ENCODE data around the gene ELP5. TPM values are rescaled to one million over a fixed set of nuclear protein-coding genes. Genes with fewer than 3 reads are reported as not detected.

Gene ELP5
- total RNA-seq, 4 donors from 2014 or later, result 41.9 to 65.6 (median 51.3) TPM

- no peaks in the 10 kb centered on the region for H3K36me3 ChIP-seq
- no peak for DNase-seq
- peaks cover 4 to 13% of the 10 kb centered on the region in 2 donors for H3K4me1 ChIP-seq
- peak overlapping the region; percentile 80 to 85 for H3K27ac ChIP-seq
- intact Hi-C loops (cut with DNase I; ENCODE audit: low total_unique reads), result no loop called here
- H3K9me3 ChIP-seq, result no peaks in the 10 kb centered on the region
- no peaks in the 10 kb centered on the region for H3K27me3 ChIP-seq
- H3K4me3 ChIP-seq, result peak overlapping the region; percentile 71 to 96
- TF ChIP-seq POLR2A (IDR thresholded peaks at IDR 0.05), result no peak
Observed at GRCh38 chr17:7233701-7234082, 18.3 kb upstream of the ELP5 start.

DNA sequence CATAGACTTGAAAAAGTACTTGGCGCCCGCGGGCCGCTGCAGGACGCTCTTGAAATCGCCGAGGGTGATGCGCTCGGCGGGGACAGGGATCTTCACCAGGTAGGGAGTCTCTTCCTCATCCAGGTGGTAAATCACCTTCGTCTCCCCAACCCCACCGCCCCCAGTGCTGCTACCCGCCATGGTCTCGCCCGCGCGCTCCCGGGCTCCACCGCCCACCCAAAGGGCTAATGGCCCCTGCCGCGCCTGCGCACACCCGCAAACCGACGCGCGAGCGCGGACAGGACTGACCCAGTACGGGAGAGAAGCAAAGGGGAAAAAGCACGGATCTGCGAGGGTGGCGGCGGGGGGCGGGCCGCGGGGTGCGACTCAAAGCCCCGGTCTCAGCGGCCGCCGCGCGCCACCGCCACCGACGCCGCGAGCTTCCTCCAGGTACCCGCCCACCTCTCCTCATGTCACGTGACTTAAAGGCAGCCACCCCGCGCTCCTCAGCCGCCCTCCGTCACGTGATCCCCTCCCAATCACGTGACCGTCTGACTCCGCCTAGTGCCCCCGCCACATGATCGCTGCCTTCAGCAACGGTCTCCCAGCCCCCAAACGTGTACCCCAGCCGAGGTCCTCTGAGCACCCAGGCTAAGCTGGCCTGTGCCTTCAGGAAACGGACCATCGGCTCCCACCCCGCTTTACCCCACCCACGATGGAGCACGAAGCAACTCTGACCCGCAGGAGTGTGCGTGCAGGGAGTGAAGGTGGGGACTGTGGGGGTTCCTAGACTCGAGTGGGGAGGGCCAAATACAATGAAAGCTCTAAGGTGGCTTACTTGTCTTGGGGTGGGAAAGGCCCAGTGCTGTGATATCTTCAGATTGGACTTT lies 17.7 kb upstream of the ELP5 start, which contains the start of gene DVL2:
Gene DVL2, minus strand, starts transcription at position 435 of the 869 bp plus-strand sequence. Its CDS starts 255 bp downstream, at position 180.
- DNase-seq, result peak; percentile 95 to 96
- intact Hi-C loops (cut with DNase I; ENCODE audit: low total_unique reads), result no loop called here
- Histone ChIP-seq H3K9me3 (no peaks in the 10 kb centered on the region), H3K27ac (peak within 1 kb of the TSS; percentile 80 to 85), H3K4me1 (peaks cover 4 to 13% of the 10 kb centered on the region in 2 donors), H3K27me3 (no peaks in the 10 kb centered on the region), H3K36me3 (no peaks in the 10 kb centered on the region), H3K4me3 (peak within 1 kb of the TSS; percentile 71 to 96)
- peak; percentile 87 to 89 for TF ChIP-seq POLR2A (IDR thresholded peaks at IDR 0.05)
- TF ChIP-seq CTCF (IDR thresholded peaks at IDR 0.05), result peak in 2 of 4 experiments; percentile 18 to 35

DNA sequence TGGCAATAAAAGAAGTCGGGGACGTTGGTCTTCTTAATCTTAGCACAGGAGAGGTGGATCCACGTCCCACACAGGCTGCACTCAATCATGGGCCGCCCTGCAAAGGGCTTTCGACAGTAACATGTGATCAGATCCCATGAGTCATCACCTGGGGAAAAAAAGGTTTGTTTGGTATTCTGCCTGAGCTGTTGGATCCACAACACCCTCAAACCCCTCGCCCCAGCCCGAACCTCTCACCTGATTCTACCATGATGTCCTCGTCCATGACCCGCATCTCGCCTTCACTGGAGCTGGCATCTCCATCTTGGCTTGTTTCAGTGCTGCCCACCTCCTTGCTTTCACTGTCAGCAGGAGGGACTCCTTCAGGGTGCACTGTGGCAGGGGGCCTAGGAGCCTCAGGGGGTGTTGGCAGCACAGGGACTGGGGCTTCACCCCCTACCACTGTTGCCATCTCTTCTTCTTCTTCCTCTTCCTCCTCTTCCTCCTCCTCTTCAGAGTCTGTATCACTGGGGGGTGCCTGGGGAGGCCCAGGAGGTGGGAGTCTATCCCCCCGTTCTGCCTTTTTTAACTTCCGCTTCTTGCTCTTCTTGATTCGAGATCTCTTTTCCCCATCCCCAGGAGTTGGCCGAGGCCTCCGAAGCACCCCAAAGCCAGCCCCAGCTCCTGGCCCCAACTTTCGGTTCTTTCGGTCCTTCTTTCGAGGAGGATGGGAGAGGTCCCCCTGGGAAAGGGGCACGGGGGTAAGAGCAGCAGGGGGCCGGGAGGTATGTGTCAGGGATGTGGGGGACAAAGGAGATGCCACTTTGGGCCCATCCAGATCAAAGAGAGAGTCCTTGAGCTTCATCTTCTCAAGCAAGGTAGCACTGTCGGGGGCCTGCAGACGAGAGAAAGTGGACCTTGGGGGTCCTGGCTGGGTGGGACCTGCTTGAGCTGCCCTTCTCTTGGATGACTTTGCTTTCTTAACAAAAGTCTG lies 16.0 kb upstream of the ELP5 start:
- H3K9me3 ChIP-seq, result no peaks in the 10 kb centered on the region
- no peak for DNase-seq
- H3K4me3 ChIP-seq, result no peak overlapping the region
- TF ChIP-seq CTCF (IDR thresholded peaks at IDR 0.05) (no peak), POLR2A (IDR thresholded peaks at IDR 0.05) (no peak)
- H3K27me3 ChIP-seq, result no peaks in the 10 kb centered on the region
- no peaks in the 10 kb centered on the region for H3K36me3 ChIP-seq
- H3K4me1 ChIP-seq, result peaks cover 7 to 18% of the 10 kb centered on the region in 2 donors
- H3K27ac ChIP-seq, result no peak overlapping the region
- intact Hi-C loops (cut with DNase I; ENCODE audit: low total_unique reads), result no loop called here

DNA sequence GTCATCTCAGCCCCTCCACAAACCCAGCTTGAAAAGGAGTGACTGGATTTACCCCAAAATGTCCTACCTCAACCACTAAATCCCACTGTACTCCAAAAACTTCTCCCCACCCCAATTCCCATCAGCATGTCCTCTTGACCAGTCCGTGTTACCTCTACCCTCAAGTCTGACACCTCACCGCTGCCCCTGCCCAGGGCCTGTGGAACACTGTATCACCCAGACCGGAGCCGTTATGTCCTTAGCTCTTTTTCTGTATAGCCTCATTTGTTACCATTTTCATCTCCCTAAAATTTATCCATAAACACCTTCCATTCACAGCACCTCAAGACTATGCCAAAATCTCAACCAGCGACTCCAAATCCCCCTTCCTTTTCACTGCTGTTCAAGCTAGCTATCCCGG lies 15.2 kb upstream of the ELP5 start:
- no peak overlapping the region for H3K4me3 ChIP-seq
- H3K9me3 ChIP-seq, result no peaks in the 10 kb centered on the region
- peaks cover 13 to 17% of the 10 kb centered on the region in 2 donors for H3K4me1 ChIP-seq
- DNase-seq, result no peak
- H3K36me3 ChIP-seq, result no peaks in the 10 kb centered on the region
- TF ChIP-seq CTCF (IDR thresholded peaks at IDR 0.05), result no peak
- no peak for TF ChIP-seq POLR2A (IDR thresholded peaks at IDR 0.05)
- H3K27me3 ChIP-seq, result no peaks in the 10 kb centered on the region
- intact Hi-C loops (cut with DNase I; ENCODE audit: low total_unique reads), result no loop called here
- peak overlapping the region; percentile 94 to 96 for H3K27ac ChIP-seq

DNA sequence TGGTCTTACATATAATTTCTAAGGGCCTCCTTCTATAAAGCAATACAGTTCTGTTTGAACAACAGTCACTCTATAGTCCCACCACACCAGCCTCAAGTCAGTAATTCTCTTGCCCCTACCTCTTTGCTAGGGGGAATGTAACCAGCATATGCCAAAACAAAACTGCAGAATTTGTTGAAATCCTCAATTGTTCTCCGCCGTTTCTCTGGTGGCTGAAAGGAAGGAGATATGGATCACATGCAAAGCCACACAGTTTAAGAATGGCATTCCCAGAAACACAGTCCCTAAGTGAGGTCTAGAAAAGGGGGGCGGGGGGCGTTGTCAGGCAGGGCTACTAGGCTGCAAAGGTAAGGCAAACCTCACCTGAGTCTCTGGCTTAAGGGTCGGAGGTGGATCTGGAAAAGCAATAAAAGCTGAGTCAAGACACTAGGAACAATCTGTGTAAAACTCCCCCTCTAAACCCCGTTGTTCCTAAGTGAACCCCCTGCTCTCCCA lies 14.7 kb upstream of the ELP5 start:
- H3K4me3 ChIP-seq, result peak overlapping the region; percentile 86 to 100
- H3K27ac ChIP-seq, result peak overlapping the region; percentile 94 to 96
- H3K4me1 ChIP-seq, result peaks cover 12 to 14% of the 10 kb centered on the region in 2 donors
- H3K36me3 ChIP-seq, result no peaks in the 10 kb centered on the region
- DNase-seq, result no peak
- TF ChIP-seq POLR2A (IDR thresholded peaks at IDR 0.05) (no peak), CTCF (IDR thresholded peaks at IDR 0.05) (no peak)
- no peaks in the 10 kb centered on the region for H3K27me3 ChIP-seq
- H3K9me3 ChIP-seq, result no peaks in the 10 kb centered on the region
- intact Hi-C loops (cut with DNase I; ENCODE audit: low total_unique reads), result no loop called here
